22Rv1 (cell line): ENCODE measurements around the gene LSM14A.

Source experiments
- H3K27ac ChIP-seq: fragments of 450-650 bp; 2 replicates; pipeline ENCODE4 v1.5.1; 2017
- CTCF ChIP-seq: fragments of 450-650 bp; IDR thresholded peaks from 2 replicates; pipeline ENCODE4 v1.5.1; 2017; ENCODE audit warnings: mild to moderate bottlenecking
- ZFX ChIP-seq: fragments of 450-650 bp; IDR thresholded peaks from 2 replicates; pipeline ENCODE4 v1.6.1; 2017; ENCODE audit warnings: antibody characterized with exemption, borderline replicate concordance

Gene LSM14A

GRCh38 chr19:34269489-34269888 lies 97.2 kb downstream of the LSM14A start:
- H3K27ac ChIP-seq, result no peak overlapping the region
- no peak for TF ChIP-seq CTCF
- no peak for TF ChIP-seq ZFX

GRCh38 chr19:34269968-34270621 lies 97.8 kb downstream of the LSM14A start:
- H3K27ac ChIP-seq, result no peak overlapping the region
- no peak for TF ChIP-seq CTCF
- TF ChIP-seq ZFX, result no peak

GRCh38 chr19:34273121-34273520 lies 100.8 kb downstream of the LSM14A start:
- TF ChIP-seq CTCF (no peak), ZFX (no peak)
- H3K27ac ChIP-seq, result no peak overlapping the region

DNA sequence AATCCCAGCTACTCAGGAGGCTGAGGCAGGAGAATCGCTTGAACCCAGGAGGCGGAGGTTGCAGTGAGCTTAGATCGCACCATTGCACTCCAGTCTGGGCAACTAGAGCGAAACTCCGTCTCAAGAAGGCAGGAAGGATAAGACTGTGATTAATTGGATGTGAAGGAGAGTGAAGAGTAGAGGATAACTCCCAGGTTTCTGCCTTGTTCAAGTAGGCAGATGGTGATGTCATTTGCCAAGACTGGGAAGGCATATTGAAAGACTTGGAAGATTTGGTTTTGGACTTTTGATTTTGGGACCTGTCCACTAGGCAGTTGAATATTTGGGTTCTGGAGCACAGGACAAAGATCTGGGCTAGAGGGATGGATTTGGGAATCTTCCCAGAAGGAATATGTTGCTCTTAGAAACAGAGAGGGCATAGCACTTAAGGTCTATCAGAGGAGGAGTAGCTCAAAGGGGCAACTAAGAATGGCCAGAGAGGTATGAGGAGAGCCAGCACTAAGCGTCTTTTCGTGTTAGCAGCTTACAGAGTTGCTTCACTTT lies 102.1 kb downstream of the LSM14A start:
- H3K27ac ChIP-seq, result no peak overlapping the region
- TF ChIP-seq CTCF, result no peak
- no peak for TF ChIP-seq ZFX

DNA sequence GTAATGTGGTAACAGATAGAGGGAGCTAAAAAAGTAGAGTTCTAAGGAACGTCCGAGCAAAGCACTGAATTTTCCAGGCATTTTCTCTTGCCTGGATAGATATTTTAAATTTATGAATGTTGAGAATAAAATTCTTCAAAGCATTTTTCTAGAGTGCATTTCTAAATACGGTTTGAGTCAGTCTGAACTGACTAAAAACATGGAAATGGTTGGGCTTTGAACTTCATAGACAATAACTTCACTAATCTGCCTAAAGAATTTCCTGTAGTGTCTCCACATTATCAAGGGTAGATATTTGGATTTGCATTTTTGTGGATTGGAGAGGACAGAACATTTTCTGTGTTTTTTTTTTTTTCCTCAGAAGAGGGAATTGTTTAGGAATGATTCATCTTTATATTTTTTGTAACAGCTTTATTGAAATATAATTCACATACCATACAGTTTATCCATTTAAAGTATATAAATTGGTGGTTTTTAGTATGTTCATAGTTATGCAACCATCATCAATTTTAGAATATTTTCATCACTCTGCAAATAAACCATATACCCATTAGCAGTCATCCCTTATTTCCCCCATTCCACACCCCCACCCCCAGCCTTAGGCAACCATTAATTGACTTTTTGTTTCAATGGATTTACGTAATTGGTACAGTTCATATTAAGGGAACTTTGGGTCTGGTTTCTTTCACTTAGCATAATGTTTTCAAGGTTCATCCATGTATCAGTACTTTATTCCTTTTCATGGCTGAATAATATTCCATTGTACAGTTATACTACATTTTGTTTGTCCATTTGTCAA lies 102.7 kb downstream of the LSM14A start:
- no peak for TF ChIP-seq ZFX

DNA sequence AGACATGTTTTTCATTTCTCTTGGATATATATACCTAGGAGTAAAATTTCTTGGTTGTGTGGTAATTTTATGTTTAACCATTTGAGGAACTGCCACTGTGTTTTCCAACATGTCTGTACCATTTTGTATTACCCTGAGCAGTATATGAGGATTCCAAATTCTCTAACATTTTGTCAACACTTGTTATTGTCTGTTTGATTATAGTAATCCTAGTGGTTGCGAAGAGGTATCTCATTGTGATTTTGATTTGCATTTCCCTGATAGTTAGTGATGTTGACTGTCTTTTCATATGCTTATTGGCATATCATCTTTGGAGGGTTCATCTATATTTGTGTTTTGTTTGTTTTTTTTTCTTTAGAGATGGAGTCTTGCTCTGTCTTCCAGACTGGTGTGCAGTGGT lies 103.4 kb downstream of the LSM14A start:
- H3K27ac ChIP-seq, result no peak overlapping the region
- TF ChIP-seq ZFX, result no peak
- TF ChIP-seq CTCF, result no peak

More for the DNA sequence above, 102.7 kb downstream of the LSM14A start:
- no peak overlapping the region for H3K27ac ChIP-seq

- no peak overlapping the region for H3K27ac ChIP-seq
- no peak for TF ChIP-seq ZFX
- TF ChIP-seq CTCF, result no peak
These were observed 104.3 kb downstream of the LSM14A start for GRCh38 chr19:34276614-34277013.
